Measurements from ENCODE around the gene DISC1.

GRCh38 chr1:231929311-231929710 is 302.7 kb downstream of the DISC1 start:
- TF ChIP-seq CTCF (IDR thresholded peaks at IDR 0.05; ENCODE audit: low read length) (no peak), EZH2 (IDR thresholded peaks at IDR 0.05; ENCODE audit: borderline replicate concordance, low read length) (no peak)

Data from OCI-LY1 (cell line).